Breast epithelium (tissue), 4 donors: ENCODE results near the gene ARHGAP26. TPM values are rescaled to one million over a fixed set of nuclear protein-coding genes. Genes with fewer than 3 reads are reported as not detected.

Experiments used
- DNase-seq, 2 donors: peaks; one replicate each; pipeline ENCODE4 v3.0.0-alpha.2; 2019; ENCODE audit warnings: low spot score in 2 of 2
- H3K27ac ChIP-seq, 2 donors: fragments of 200-600 bp; sonication (generic) in 1 of 2; one replicate each; pipeline ENCODE4 v1.5.1; 2016 to 2019; ENCODE audit warnings: mild to moderate bottlenecking in 1 of 2
- H3K27me3 ChIP-seq, 2 donors: fragments of 200-600 bp; sonication (generic) in 1 of 2; one replicate each; pipeline versions ENCODE4 v1.5.1 to v1.6.0; 2017 to 2019; ENCODE audit warnings: control low read depth in 1 of 2, mild to moderate bottlenecking in 1 of 2
- H3K36me3 ChIP-seq: fragments of 200-600 bp; one replicate; pipeline ENCODE4 v1.5.1; 2019
- H3K4me1 ChIP-seq, 2 donors: fragments of 200-600 bp; sonication (generic); one replicate each; pipeline ENCODE4 v1.5.1; 2016 to 2019; ENCODE audit warnings: control low read depth in 1 of 2
- H3K4me3 ChIP-seq, 3 donors: fragments of 200-600 bp; sonication (generic); 1 replicate in 2 of 3; 2 replicates in 1 of 3; pipeline ENCODE4 v1.5.1; 2016 to 2019; ENCODE audit warnings: mild to moderate bottlenecking in 3 of 3, moderate library complexity in 2 of 3
- H3K9me3 ChIP-seq, 2 donors: fragments of 200-600 bp; sonication (generic) in 1 of 2; one replicate each; pipeline ENCODE4 v1.5.1; 2016 to 2019; ENCODE audit warnings: control low read depth in 1 of 2
- POLR2A ChIP-seq: fragments of 450-650 bp; IDR thresholded peaks from one replicate; pipeline ENCODE4 v1.6.1; 2016; ENCODE audit warnings: antibody characterized with exemption, mild to moderate bottlenecking, moderate library complexity
- POLR2AphosphoS5 ChIP-seq, 3 donors: sonication (generic); formaldehyde crosslinking; IDR thresholded peaks; one replicate each; pipeline ENCODE4 v1.6.1; 2017; ENCODE audit warnings: antibody characterized with exemption in 3 of 3
- intact Hi-C: fragments of 100-400 bp; cut with DNase I; formaldehyde crosslinking; loops from one replicate; pipeline ENCODE4 v1.15.1; 2023; ENCODE audit warnings: low total_unique reads
- total RNA-seq, 3 donors: library from RNA; depleted of rRNA; stranded (reverse); fragments of >200 nt; gene quantifications; one replicate each; pipeline ENCODE4 v1.1.0, GENCODE V29; 2016
- TF ChIP-seq, protein P1 (sequence below), 3 donors: fragments of 450-650 bp; IDR thresholded peaks; one replicate each; pipeline ENCODE4 v1.5.1; 2016 to 2017; ENCODE audit warnings: antibody characterized with exemption in 3 of 3, mild to moderate bottlenecking in 3 of 3, moderate library complexity in 3 of 3

The ARHGAP26 gene
- total RNA-seq, 3 donors from 2014 or later, result 33.1 to 89.0 (median 56.4) TPM

DNA sequence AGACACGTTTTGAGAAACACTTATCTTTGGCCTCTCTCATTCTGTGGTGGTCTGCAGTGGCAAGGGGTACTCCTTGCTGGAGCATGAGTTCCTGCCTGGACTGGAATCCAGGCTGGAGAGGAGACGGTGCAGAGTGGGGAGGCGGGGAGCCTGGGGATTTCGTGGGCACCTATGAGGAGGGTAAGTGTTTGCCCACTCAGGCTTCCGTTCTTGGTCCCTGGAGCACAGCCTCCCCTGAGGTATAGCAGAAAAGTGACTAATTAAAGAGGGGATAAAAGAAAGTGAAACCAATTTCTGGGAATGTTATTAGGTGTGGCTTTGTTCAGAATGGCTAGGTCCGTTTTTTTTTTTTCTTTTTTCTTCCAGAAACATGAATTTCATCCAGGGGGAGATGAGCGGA is 90.8 kb downstream of the ARHGAP26 start:
- peaks cover 0 to 24% of the 10 kb centered on the region in 2 donors for H3K4me1 ChIP-seq
- no peaks in the 10 kb centered on the region for H3K9me3 ChIP-seq
- peak overlapping the region; percentile 48 to 64 for H3K27ac ChIP-seq
- no peaks in the 10 kb centered on the region for H3K27me3 ChIP-seq
- no peaks in the 10 kb centered on the region for H3K36me3 ChIP-seq
- no peak for TF ChIP-seq POLR2A
- TF ChIP-seq, protein P1, sequence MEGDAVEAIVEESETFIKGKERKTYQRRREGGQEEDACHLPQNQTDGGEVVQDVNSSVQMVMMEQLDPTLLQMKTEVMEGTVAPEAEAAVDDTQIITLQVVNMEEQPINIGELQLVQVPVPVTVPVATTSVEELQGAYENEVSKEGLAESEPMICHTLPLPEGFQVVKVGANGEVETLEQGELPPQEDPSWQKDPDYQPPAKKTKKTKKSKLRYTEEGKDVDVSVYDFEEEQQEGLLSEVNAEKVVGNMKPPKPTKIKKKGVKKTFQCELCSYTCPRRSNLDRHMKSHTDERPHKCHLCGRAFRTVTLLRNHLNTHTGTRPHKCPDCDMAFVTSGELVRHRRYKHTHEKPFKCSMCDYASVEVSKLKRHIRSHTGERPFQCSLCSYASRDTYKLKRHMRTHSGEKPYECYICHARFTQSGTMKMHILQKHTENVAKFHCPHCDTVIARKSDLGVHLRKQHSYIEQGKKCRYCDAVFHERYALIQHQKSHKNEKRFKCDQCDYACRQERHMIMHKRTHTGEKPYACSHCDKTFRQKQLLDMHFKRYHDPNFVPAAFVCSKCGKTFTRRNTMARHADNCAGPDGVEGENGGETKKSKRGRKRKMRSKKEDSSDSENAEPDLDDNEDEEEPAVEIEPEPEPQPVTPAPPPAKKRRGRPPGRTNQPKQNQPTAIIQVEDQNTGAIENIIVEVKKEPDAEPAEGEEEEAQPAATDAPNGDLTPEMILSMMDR (IDR thresholded peaks at IDR 0.05), result no peak
- no peak for TF ChIP-seq POLR2AphosphoS5 (IDR thresholded peaks at IDR 0.05)
- H3K4me3 ChIP-seq, result no peak overlapping the region
- intact Hi-C loops, result no loop called here
- no peak for DNase-seq

DNA sequence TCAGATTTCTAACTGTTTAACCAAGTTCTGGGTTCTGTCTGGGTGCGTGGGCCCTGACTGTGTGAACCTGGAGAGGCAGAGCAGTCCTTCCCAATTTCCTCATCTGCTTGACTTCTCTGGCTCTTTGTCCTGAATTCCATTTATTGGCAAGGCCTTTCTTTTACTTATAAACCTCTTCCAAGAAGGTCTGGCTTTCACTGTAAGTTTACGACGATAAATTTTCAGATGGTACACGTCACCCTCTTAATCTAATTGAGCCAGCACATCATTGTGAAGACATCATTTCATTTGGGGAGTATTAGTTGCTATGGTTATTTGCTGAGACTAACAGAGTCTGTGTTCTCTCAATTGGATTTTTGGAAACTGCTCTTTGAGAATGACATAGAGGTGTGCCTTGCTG is 92.4 kb downstream of the ARHGAP26 start:
- intact Hi-C loops, result no loop called here
- H3K4me1 ChIP-seq, result peaks cover 0 to 14% of the 10 kb centered on the region in 2 donors
- H3K27ac ChIP-seq, result peak overlapping the region in 1 of 2 donors; percentile 50

DNA sequence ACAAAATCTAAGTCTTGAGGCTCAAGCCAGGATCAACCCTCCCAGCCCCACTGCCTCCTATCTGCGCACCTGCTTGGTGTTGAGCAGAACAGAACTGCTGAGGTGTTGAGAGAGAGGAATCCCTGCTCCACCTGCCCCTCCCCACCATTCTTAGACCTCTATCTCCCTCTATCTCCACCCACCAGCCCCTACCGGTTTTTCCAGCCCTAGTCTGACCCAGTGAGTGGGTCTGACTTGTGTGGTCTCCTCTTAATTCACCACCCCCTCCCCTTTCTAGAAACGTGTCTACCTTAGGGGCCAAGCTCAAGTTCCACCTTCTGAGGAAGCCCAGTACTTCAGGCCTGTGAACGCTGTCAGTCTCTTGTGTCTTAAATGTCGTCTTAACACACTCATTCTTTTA is 93.7 kb downstream of the ARHGAP26 start:
- Histone ChIP-seq H3K4me1 (peaks cover 0 to 6% of the 10 kb centered on the region in 2 donors), H3K9me3 (no peaks in the 10 kb centered on the region), H3K4me3 (no peak overlapping the region), H3K27me3 (no peaks in the 10 kb centered on the region), H3K36me3 (no peaks in the 10 kb centered on the region), H3K27ac (peak overlapping the region; percentile 52 to 57)
- DNase-seq, result no peak
- intact Hi-C loops, result no loop called here
- TF ChIP-seq POLR2A, result no peak
- TF ChIP-seq, protein P1 (IDR thresholded peaks at IDR 0.05), result no peak
- TF ChIP-seq POLR2AphosphoS5 (IDR thresholded peaks at IDR 0.05), result no peak

More for the DNA sequence above, 92.4 kb downstream of the ARHGAP26 start:
- TF ChIP-seq POLR2AphosphoS5 (IDR thresholded peaks at IDR 0.05) (peak in 1 of 3 donors; percentile 16), POLR2A (no peak)
- TF ChIP-seq, protein P1 (IDR thresholded peaks at IDR 0.05), result no peak
- H3K9me3 ChIP-seq, result no peaks in the 10 kb centered on the region
- no peak for DNase-seq
- H3K36me3 ChIP-seq, result no peaks in the 10 kb centered on the region
- H3K4me3 ChIP-seq, result no peak overlapping the region
- H3K27me3 ChIP-seq, result no peaks in the 10 kb centered on the region

DNA sequence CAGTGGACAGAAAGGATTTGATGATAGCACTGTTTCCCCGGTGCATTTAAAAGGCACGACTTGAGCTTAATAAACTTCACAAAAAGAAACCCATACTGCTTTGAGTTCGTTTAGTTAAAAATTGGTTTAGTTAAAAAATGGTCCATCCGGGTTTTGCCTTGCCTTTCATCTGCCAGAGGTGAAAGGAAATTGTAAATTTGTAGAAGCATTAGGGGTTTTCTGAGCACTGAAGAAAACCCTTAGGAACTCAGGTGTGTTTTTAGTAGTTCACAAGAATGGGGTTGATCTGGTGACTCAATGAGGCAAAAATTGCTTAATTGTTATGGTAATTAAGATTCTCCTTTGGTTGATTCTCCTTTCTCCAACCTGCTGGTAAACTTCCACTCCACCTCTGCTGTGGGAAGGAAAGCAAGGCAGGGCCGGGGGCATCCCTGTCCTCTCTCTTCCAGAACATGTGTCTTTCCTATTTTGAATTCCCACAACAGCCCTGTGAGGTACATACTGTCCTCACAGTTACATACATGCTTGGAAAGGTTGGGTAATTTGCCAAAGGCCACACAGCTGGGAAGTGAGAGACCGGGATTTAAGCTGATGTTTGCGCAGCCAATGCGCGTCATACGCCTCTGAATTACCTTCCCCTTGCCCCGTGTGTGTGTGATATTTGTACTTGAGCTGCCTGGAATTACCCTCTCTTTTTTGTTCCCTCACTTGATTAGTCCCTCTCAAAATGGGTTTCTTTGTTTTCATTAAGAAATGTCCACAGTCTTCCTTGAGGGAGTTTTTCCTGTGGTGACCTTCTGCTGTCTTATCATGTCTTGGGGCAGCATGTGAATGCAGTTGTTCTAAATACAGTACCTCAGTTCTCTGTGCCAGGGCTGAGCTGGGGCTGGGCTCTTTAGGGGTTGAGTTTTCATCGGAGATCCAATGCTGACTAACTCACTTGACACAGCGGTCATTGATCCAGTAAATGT is 94.4 kb downstream of the ARHGAP26 start:
- H3K27ac ChIP-seq, result peak overlapping the region; percentile 52 to 57
- no peak overlapping the region for H3K4me3 ChIP-seq

More for the DNA sequence above, 94.4 kb downstream of the ARHGAP26 start:
- Histone ChIP-seq H3K4me1 (peaks cover 0 to 8% of the 10 kb centered on the region in 2 donors), H3K36me3 (no peaks in the 10 kb centered on the region), H3K9me3 (no peaks in the 10 kb centered on the region), H3K27me3 (no peaks in the 10 kb centered on the region)
- DNase-seq, result no peak
- TF ChIP-seq POLR2A, result no peak
- TF ChIP-seq, protein P1 (IDR thresholded peaks at IDR 0.05), result no peak
- TF ChIP-seq POLR2AphosphoS5 (IDR thresholded peaks at IDR 0.05), result no peak
- intact Hi-C loops, result no loop called here
